Ovary (tissue), 3 donors: Measurements from ENCODE around the gene GABRB3.

ENCODE experiments used
- CTCF ChIP-seq, 3 donors: fragments of 450-650 bp in 2 of 3; fragments of 200-600 bp in 1 of 3; IDR thresholded peaks; one replicate each; pipeline versions ENCODE4 v1.5.1 to v1.8.0; 2016 to 2022; ENCODE audit warnings: antibody characterized with exemption in 3 of 3, mild to moderate bottlenecking in 1 of 3
- POLR2A ChIP-seq: fragments of 450-650 bp; IDR thresholded peaks from one replicate; pipeline ENCODE4 v1.6.1; 2017; ENCODE audit warnings: antibody characterized with exemption, mild to moderate bottlenecking, moderate library complexity
- donor health status: DM: no; HTN: no; CAD: no.

DNA sequence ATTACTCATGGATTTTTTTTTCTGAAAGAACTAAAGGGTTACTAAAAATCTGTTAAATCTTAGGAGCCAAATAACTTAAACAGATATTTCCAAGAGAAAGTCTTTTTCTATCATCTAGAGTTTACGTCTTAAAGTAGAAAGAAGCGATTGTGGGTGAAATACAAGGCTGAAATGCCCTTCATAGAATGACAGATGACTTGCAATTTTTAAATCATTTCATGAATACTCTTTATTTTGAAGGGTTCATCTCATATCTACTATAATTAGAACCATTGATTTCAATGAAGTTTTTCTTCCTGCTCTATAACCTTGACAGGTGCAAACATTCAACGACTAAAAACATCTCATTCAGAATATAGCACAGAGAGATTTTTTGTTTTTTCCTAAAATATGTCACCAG is 217.0 kb downstream of the GABRB3 start:
- TF ChIP-seq CTCF (IDR thresholded peaks at IDR 0.05) = no peak
- TF ChIP-seq POLR2A = no peak
